HepG2 (cell line): ENCODE data around the gene IFT172. TPM values are rescaled to one million over a fixed set of nuclear protein-coding genes. Genes with fewer than 3 reads are reported as not detected.

Source experiments
- AGO1 ChIP-seq: fragments of 200-400 bp; formaldehyde crosslinking; IDR thresholded peaks from 2 replicates; pipeline ENCODE4 v1.6.1; 2017; ENCODE audit warnings: mild to moderate bottlenecking, low read depth, low read length, moderate library complexity; ENCODE audit not compliant: poor library complexity, severe bottlenecking
- ARNT2 ChIP-seq: sonication (generic); formaldehyde crosslinking; IDR thresholded peaks from 2 replicates; pipeline ENCODE4 v1.8.0; 2022; ENCODE audit warnings: mild to moderate bottlenecking, low read depth, missing genetic modification reagents, moderate library complexity
- CCDC6 ChIP-seq: sonication (generic); formaldehyde crosslinking; IDR thresholded peaks from 2 replicates; pipeline ENCODE4 v1.8.1; 2022; ENCODE audit warnings: mild to moderate bottlenecking, missing genetic modification reagents, moderate library complexity
- FIP1L1 ChIP-seq: fragments of 200-400 bp; formaldehyde crosslinking; IDR thresholded peaks from 2 replicates; pipeline ENCODE4 v1.6.1; 2018; ENCODE audit warnings: low read depth, mild to moderate bottlenecking, low read length, moderate library complexity, borderline replicate concordance; ENCODE audit not compliant: insufficient read depth
- IRF9 ChIP-seq: sonication (generic); formaldehyde crosslinking; IDR thresholded peaks from 2 replicates; pipeline ENCODE4 v1.8.0; 2022; ENCODE audit warnings: missing genetic modification reagents, mild to moderate bottlenecking, borderline replicate concordance
- KLF9 ChIP-seq: IDR thresholded peaks from 2 replicates; pipeline ENCODE4 v1.6.1; 2016; ENCODE audit warnings: low read depth
- MAZ ChIP-seq, 2 experiments: sonication (generic) in 1 of 2; formaldehyde crosslinking in 1 of 2; IDR thresholded peaks; 2 replicates each; pipeline versions ENCODE4 v1.5.0 to v1.6.1; 2012 to 2020; ENCODE audit warnings: low read depth in 2 of 2, mild to moderate bottlenecking in 2 of 2, borderline replicate concordance in 1 of 2, improper control_type of control experiment in 1 of 2, low read length in 1 of 2, missing genetic modification reagents in 1 of 2, moderate library complexity in 1 of 2
- MED13 ChIP-seq: sonication (generic); formaldehyde crosslinking; IDR thresholded peaks from 2 replicates; pipeline ENCODE4 v1.5.0; 2020; ENCODE audit warnings: missing genetic modification reagents
- MXD4 ChIP-seq: IDR thresholded peaks from 2 replicates; pipeline ENCODE4 v1.6.1; 2016; ENCODE audit warnings: mild to moderate bottlenecking, missing biosample characterization, missing genetic modification reagents
- NFE2L1 ChIP-seq: sonication (generic); formaldehyde crosslinking; IDR thresholded peaks from 2 replicates; pipeline ENCODE4 v1.4.0; 2020; ENCODE audit warnings: missing genetic modification reagents, mild to moderate bottlenecking, borderline replicate concordance
- PRDM10 ChIP-seq: sonication (generic); formaldehyde crosslinking; IDR thresholded peaks from 2 replicates; pipeline ENCODE4 v1.4.0; 2020; ENCODE audit warnings: low read depth, missing genetic modification reagents
- RFX5 ChIP-seq: IDR thresholded peaks from 2 replicates; pipeline ENCODE4 v1.6.1; 2011; ENCODE audit warnings: low read depth, low read length, improper control_type of control experiment
- SIN3B ChIP-seq: fragments of 150-350 bp; IDR thresholded peaks from 2 replicates; pipeline ENCODE4 v1.6.1; 2014; ENCODE audit warnings: low read length
- SRSF4 ChIP-seq: fragments of 200-400 bp; formaldehyde crosslinking; IDR thresholded peaks from one replicate; pipeline ENCODE4 v1.6.1; 2018; ENCODE audit warnings: mild to moderate bottlenecking, low read depth, low read length, moderate library complexity; ENCODE audit not compliant: poor library complexity, severe bottlenecking
- ZNF280B ChIP-seq: sonication (generic); formaldehyde crosslinking; IDR thresholded peaks from 2 replicates; pipeline ENCODE4 v1.5.0; 2020; ENCODE audit warnings: missing genetic modification reagents, mild to moderate bottlenecking, borderline replicate concordance
- ZNF460 ChIP-seq: sonication (generic); formaldehyde crosslinking; IDR thresholded peaks from 2 replicates; pipeline ENCODE4 v1.5.1; 2020; ENCODE audit warnings: missing genetic modification reagents, mild to moderate bottlenecking, borderline replicate concordance
- ZNF782 ChIP-seq: sonication (generic); formaldehyde crosslinking; IDR thresholded peaks from 2 replicates; pipeline ENCODE4 v1.4.0; 2020; ENCODE audit warnings: missing genetic modification reagents, mild to moderate bottlenecking, borderline replicate concordance
- ZNF883 ChIP-seq: sonication (generic); formaldehyde crosslinking; IDR thresholded peaks from 2 replicates; pipeline ENCODE4 v1.5.1; 2020; ENCODE audit warnings: mild to moderate bottlenecking, missing genetic modification reagents; ENCODE audit errors: not compliant biosample characterization
- ZSCAN31 ChIP-seq: sonication (generic); formaldehyde crosslinking; IDR thresholded peaks from 2 replicates; pipeline ENCODE4 v1.5.0; 2020; ENCODE audit warnings: low read depth, mild to moderate bottlenecking, missing genetic modification reagents
- polyA plus RNA-seq, 8 experiments: library from polyadenylated mRNA; depleted of rRNA in 3 of 8; stranded (reverse) in 7 of 8; unstranded in 1 of 8; fragments of >200 nt; fragmentation: Illumina TruSeq in 4 of 8; extraction: Trizol in 4 of 8; gene quantifications; 2 replicates each; pipeline versions ENCODE4 v1.2.1 to v1.2.3, GENCODE V29; 2011 to 2016; ENCODE audit warnings: low read depth in 4 of 8, missing spikeins in 1 of 8, mixed read lengths in 1 of 8; ENCODE audit not compliant: insufficient read depth in 1 of 8
- total RNA-seq, 5 experiments: library from RNA; depleted of rRNA; stranded (reverse); fragments of >200 nt; fragmentation: Illumina TruSeq; extraction: Trizol; gene quantifications; 2 replicates each; pipeline ENCODE4 v1.2.3, GENCODE V29; 2016; ENCODE audit warnings: low read depth in 1 of 5

Gene IFT172
- total and polyA plus RNA-seq, 2 of the 13 experiments (the other 11 are each of a cell fraction or from before 2014, with no cell fraction given): 21.6 to 35.7 TPM

GRCh38 chr2:27489498-27490397 is at the start of gene IFT172 (continued):
- TF ChIP-seq PRDM10 (CRISPR knock-in tag): peak; percentile 46; the same call in 1 of the 2 replicates
- peak; percentile 71; the same call in 1 of the 2 replicates for TF ChIP-seq KLF9
- 0 out of 2 replicates have a peak, but pooled peaks have one; percentile 37 for TF ChIP-seq MAZ (IDR thresholded peaks at IDR 0.05; ENCODE audit: borderline replicate concordance, low read depth, low read length)
- TF ChIP-seq MAZ (CRISPR knock-in tag; IDR thresholded peaks at IDR 0.05; ENCODE audit: low read depth): peak; percentile 72
- 0 out of 2 replicates have a peak, but pooled peaks have one; percentile 81 for TF ChIP-seq NFE2L1 (CRISPR knock-in tag)
- TF ChIP-seq RFX5: peak; percentile 63; the same call in 1 of the 2 replicates
- no peak for TF ChIP-seq FIP1L1
- TF ChIP-seq SRSF4: no peak
- TF ChIP-seq SIN3B: peak; percentile 70
- TF ChIP-seq MED13 (CRISPR knock-in tag): no peak
- peak; percentile 81 for TF ChIP-seq AGO1
- TF ChIP-seq CCDC6 (CRISPR knock-in tag): peak; percentile 87; the same call in 1 of the 2 replicates
- TF ChIP-seq ZNF782 (CRISPR knock-in tag): 0 out of 2 replicates have a peak, but pooled peaks have one; percentile 90
- peak; percentile 96 for TF ChIP-seq MXD4
- peak; percentile 80 for TF ChIP-seq ARNT2 (CRISPR knock-in tag)
- no peak for TF ChIP-seq ZSCAN31 (CRISPR knock-in tag)
- TF ChIP-seq ZNF280B (CRISPR knock-in tag): peak; percentile 93
- TF ChIP-seq ZNF460 (CRISPR knock-in tag): no peak
- peak; percentile 69 for TF ChIP-seq ZNF883 (CRISPR knock-in tag)
- TF ChIP-seq IRF9 (CRISPR knock-in tag): peak; percentile 60; the same call in 1 of the 2 replicates
